Middle frontal gyrus (tissue), 1 donor: ENCODE data around the gene COLQ.
"Not testable (repeated sequence)": the region's sequence is repeated elsewhere in the genome, so short reads cannot be mapped to it uniquely, and the experiment has no call there.

ENCODE experiments used
- DNase-seq: peaks from one replicate; pipeline ENCODE4 v3.0.0-alpha.2; 2015; ENCODE audit warnings: low spot score; ENCODE audit errors: extremely low spot score

Gene COLQ

DNA sequence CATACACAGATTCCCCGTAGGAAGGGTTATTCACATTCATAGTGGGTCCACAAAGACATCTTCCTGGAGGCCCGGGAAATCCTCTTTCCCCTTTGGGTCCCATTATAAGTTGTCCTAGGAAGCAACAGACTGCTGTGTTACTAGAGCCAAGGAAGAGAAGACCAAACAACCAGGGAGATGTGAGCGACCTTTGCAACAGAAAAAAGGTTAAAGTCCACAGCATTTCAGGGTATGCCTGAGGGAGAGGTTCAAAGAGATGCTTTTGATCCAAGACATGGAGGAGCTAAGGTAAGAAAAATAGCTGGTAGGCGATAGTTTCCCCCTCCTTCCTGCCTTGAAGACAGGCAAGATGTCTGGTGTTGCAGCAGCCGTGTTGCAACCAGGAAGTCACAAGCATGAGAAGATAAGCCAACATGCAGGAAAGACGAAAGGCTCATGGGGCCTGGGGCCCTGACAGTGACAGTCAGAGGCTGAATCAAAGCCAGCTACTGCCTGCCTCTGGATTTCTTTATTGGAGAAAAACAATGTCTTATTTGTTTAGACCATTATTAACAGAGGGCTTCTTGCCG, 63.2 kb downstream of the COLQ start:
- no peak for DNase-seq

- not testable (repeated sequence) for DNase-seq
These were observed 64.6 kb downstream of the COLQ start for GRCh38 chr3:15456915-15457314.

DNA sequence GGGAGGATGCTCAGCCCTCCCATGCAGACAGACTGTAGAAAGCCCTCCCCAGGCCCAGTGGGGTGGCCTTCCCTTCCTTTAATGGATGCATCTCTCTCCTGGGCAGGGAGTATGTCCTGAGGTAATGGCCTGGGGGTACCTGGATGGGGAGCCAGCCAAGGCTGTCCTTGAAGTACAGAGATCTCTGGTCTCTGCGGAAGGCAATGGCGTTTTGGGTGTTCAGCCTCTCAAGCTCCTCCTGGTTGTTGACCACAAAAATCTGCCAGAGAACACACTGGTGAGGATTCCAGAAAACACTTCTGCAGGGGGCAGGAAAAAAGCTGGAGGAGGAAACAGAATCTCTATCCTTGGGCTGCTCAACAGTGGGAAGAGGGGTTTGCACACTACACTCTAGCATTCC, 65.2 kb downstream of the COLQ start:
- DNase-seq = no peak

- no peak for DNase-seq
These were observed 65.8 kb downstream of the COLQ start for GRCh38 chr3:15455756-15456155.

GRCh38 chr3:15454965-15455364, 66.5 kb downstream of the COLQ start:
- DNase-seq = no peak

DNA sequence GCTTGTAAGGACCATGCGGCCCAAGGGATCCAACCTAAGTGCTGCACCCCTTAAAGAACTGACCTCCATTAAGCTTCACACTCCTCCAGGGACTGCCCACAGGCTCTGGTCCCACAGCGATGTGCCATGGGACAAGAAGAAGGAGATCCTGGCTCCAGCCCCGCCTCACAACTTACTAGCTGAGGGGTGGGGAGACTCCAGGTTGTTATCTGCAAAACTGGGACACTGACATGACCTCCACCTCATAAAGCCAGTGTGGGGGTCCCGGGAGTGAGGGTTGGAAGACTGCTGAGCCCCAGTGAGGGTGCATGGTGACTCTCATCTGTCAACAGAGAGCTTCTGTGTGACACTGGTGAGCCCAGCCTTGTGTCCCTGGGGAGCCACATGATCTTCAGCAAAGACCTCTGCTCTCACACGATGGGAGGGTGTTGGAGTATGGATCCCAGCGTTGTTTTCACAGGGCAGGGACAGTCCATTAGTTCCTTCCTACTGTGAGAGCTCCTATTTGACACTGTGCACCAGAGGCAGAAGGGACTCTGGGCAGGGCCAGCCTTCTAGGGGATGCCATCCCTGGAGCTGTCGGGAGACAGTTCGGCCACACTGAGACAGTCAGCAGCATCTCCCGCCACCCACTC, 67.4 kb downstream of the COLQ start:
- no peak for DNase-seq

GRCh38 chr3:15453501-15453900, 68.0 kb downstream of the COLQ start:
- DNase-seq = no peak

GRCh38 chr3:15452961-15453360, 68.5 kb downstream of the COLQ start:
- no peak for DNase-seq

DNA sequence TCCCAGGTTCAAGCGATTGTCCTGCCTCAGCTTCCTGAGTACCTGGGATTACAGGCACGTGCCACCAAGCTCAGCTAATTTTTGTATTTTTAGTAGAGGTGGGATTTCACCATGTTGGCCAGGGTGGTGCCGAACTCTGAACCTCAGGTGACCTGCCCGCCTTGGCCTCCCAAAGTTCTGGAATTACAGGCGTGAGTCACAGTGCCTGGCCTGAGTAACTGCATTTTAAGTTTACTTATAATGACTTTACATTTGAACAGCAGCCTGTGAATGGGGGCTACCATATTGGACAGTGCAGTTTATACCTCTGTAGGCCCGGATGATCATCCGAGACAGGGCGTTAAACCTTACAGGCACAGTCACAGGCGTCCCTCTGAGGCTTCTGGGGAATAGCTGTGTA, 69.3 kb downstream of the COLQ start:
- no peak for DNase-seq

- no peak for DNase-seq
These were observed 70.0 kb downstream of the COLQ start for GRCh38 chr3:15451216-15452113.

- no peak for DNase-seq
These were observed 70.9 kb downstream of the COLQ start for GRCh38 chr3:15450438-15451215.

DNA sequence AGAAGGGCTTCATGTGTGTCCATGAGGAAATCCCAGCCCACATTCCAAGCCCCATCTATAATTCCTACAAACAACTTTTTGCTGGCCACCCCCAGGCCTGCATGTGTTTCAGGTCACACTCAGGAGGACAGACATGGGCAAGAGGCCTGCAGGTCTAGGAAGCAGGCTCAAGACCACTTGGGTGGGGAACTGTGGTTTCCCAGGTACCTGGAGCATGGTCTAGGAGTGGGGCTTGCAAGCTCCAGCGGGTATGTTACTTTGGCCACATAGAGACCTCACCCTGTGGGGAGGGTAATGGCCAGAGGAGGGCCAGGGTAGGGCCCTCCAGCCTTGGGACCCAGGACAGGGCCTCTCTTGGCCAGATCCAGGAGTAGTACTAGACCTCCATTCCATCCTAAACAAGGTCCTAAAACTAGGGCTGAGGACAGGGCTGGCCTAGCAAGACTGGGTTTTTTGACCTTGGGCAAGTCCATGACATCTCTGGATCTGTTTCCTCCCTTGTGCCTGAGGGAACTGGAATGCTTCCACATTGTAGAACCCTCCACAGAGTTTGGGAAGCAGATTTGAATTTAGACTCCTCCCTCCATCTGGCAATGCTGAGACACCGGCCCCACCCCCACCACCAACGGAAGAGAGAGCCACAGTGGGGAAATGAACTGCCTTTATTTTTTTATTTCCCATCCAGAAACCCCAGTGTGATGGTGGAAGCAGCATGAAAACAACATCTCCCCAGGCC, 71.8 kb downstream of the COLQ start:
- no peak for DNase-seq

DNA sequence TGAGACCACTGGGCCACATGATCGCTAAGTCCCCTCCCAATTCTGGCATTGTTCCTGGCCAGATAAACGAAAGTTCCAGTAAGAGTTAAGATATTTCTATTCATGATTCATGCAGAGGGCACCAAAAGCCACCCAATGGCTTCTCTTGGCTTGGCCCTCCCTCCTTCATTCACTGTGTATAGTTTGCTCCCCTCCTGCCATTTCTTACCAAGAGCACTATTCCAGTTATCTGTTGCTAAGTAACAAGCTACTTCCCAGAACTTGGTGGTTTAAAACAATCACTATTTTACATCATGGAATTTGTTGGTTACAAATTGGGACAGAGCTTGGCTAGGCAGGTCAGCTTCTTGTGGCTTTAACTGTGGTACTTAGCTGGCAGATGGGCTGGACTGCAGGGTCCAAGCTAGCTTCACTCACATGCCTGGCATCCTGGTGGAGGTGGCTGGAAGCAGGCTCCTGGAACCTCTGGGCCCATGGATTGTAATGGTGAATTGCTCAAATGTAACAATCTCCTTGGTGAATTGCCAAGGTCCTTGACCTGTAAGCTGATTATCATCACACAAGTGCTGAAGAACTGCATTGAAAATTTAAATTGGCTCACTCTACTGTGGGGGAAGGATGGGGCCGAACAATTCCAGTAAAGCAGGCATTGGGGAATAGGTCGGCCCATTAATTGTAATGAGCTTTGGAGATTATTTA, 77.5 kb downstream of the COLQ start:
- DNase-seq = no peak

DNA sequence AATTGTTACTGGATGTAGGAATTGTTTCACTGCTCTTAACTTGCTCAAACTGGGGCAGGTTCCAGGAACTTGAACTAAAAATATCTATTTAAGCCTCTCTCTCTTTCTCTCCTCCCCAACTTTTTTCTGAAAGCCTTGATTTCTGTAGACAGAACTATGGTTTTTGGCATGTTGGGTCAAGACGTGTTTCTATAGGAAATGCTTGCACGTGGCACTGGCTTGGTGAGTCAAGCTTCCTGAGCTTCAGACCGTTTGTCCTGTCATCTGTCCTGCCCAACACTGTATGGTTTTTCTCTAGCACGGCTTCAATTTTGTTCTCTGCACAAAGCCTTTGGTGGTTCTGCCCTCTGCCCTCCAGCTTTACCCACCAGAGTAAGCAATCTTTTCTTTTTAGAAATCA, 80.6 kb downstream of the COLQ start:
- peak; percentile 13 for DNase-seq

DNA sequence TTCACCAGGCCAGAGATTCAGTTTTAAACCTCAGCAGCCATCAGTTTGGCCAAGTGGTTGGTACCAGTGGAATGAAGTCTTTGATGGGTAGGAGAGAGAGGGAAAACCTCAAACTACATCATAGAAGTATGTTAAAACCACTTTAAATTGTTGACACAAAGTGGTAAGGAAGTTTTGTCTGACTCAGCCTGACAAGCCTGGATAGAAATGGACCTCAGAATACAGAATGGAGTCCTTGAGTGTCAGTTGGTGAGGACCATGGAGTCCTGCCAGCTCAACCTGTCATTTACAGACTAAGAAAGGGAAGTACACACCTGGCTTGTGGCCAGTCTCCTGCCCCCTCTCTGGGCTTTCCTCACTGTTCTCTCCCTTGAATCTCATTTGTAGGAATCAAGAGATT, 82.0 kb downstream of the COLQ start:
- no peak for DNase-seq

DNA sequence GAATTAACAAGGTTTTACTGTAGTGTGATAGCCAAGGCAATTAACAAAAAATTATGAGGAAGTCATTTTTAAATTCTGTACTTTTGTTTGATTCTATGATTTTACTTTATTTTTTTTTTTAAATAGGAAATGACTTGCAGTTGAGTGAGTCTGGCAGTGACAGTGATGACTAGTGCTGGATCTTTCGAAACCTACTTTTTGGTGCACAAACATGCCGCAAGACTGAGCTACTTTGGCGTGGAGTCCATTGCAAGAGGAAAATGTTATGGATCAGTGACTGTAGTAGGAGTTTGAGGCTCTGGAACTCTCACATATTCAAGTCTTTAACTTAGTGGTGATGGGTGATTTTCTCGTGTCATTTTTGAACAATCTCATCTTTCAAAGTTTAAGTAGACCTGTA, 82.5 kb downstream of the COLQ start:
- no peak for DNase-seq

GRCh38 chr3:15436246-15436645, 85.3 kb downstream of the COLQ start:
- peak; percentile 47 for DNase-seq

GRCh38 chr3:15434756-15435155, 86.8 kb downstream of the COLQ start:
- DNase-seq = no peak

DNA sequence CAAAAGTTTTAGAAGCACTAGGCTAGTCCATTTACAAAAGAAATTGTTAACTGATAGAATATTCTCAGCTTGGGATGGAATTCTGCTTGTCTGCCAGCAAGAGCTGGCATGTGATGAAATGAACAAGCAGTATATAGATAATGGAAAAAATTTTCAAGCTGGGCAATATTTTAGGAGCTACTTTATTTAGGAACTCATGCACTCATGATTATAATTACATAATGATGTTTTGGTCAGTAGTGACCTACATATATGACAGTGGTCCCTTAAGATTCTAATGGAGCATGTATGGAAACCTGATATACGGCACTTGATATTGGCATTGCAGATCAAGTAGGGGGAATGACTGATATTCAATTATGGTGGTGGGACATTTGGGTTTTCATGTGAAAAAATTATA, 88.0 kb downstream of the COLQ start:
- DNase-seq = no peak

- no peak for DNase-seq
These were observed 90.2 kb downstream of the COLQ start for GRCh38 chr3:15431256-15431837.
